GM21423 (cell line): ENCODE data around the gene FGF14.

Experiments used
- ATAC-seq: cut with Tn5 transposase; IDR thresholded peaks from one replicate; pipeline ENCODE4 v1.9.1; 2021; ENCODE audit warnings: mild to moderate bottlenecking, moderate library complexity; ENCODE audit not compliant: unreplicated experiment

FGF14 gene

DNA sequence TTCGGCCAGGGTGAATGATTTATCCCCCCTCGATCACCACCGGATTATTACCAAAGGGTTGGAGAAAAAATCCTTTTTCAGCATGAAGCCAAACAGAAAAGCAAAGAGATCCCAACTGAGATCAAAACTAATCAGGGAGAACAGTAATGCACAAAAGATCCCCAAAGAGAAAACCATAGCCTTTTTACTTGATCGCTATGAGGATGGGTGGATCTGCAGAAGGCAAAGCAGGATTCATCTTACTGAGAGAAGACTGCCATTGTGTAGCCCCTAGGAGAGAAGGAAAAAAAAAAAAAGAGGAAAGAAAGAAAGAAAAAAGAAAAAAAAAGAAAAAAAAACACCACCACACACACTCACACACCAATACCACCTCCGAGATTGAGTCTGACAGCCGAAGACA is at the start of gene FGF14:
TSS of gene FGF14 (minus strand) at position 283 of the 400 bp plus-strand sequence.
- no peak for ATAC-seq

DNA sequence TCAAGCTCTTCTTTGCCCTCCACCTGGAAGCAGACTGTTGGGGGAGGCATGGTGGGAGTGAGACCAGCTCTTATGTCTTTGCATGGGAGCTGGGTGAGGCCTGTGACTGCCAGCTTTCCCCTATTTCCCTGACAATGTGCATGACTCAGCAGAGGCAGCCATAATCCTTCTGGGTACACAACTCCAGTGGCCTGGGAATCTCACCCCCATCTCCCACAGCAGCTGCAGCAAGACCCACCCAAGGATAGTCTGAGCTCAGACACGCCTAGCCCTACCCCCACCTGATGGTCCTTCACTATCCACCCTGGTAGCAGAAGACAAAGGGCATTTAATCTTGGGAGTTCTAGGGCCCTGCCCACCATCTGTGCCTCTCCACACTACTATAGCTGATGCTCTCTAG is 41.4 kb upstream of the FGF14 start:
- ATAC-seq = no peak

DNA sequence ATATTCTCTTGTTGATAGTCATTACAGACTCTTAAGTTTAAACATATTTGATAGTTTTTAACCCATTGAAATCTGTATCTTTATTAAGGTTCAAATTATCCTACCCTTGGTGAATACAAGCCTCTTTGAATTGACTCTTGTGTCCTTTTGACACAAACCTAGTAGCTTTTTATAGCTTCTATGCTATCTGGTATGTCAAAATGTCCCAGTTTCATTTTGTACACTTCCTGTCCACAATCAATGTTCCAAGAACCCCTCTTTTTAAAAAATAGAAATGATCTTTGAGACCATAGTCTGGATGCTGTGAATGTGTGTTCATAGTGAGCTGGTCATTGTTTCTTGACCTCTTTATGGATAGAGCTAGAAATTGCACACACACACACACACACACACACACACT is 39.2 kb upstream of the FGF14 start:
- ATAC-seq = peak; percentile 44

DNA sequence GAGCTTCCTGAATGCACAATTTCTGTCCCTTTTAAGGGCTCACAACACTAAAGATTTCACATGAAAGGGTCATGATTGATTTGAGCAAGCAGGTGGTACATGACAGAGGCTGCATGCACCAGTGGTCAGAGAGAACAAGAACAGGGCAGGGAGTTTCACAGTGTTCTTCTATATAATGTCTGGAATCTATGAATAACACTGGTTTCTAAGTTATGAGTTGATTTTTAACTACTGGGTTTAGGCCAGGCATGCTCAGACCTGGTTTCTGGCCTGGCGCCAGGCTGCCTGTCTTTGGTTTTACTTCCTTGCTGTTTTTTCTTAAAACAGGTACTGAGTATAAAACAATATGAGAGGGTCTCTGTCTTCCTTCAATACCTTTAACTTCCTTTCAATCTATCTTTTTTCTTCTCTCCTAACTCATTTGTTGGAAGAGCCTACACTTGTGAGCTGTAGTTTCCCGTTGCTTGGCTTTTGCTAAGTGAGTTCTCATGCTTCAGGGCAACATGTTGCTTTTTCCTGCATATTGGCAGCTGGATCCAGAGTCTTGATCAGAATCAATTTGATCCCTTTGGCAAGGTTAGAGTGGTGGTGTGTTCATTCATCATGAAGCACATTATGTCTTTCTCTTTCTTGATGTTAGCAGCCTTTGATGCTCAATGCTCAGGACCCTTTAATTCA is 38.5 kb upstream of the FGF14 start:
- peak; percentile 50 for ATAC-seq

DNA sequence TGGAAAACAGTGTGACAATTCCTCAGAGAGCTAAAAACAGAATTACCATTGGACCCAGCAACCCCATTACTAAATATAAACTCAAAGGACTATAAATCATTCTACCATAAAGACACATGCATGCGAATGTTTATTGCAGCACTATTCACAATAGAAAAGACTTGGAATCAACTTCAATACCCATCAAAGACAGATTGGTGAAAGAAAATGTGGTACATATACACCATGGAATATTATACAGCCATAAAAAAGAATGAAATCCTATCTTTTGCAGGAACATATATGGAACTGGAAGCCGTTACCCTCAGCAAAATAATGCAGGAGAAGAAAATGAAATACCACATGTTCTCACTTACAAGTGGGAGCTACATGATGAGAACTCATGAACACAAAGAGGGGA is 20.8 kb upstream of the FGF14 start:
- no peak for ATAC-seq

DNA sequence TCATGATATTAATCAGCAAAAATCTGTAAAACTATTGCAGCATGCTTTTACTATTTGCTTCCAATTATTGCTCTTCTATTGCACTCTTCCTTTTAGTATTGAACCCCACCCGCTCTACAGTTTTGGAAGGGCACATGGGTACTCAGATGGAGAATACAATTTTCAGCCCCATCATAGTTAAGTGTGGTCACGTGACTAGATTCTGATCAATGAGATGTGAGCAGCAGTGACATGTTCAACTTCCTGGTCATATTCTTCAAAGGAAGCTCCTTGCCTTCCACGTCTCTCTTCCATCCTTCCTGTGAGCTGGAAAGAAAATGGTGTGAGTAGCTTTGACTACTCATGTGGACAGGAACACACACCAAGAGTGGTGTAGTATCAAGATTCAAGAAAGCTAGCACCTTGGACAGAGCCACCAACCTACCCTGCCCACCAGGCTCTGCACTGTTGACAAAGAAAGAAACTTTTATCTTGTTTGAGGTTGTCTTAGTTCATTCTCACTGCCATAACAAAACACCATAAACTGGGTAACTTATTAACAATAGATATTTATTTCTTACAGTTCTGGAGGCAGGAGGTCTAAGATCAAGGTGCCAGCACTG is 3.8 kb upstream of the FGF14 start:
- ATAC-seq = no peak

DNA sequence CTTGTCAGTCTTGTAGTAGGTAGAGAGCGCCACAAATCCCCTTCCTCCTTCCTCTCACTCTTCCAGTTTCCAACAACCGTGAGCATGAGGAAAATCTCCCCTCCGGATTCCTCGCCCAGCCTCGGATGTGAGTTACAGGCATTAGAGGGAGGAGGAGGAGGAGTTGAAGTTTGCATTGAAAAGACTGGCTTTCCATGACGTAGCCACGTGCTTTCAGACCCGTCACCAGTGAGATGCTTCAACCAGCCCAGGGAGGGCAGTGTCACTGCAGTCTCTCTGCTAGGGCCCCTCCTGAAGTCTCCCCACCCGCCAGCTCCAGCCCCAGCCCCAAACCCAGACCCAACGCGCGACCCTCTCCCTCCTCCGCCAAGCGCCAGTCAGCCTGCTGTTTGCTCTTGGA is 442 bp upstream of the FGF14 start:
- peak; percentile 37 for ATAC-seq

DNA sequence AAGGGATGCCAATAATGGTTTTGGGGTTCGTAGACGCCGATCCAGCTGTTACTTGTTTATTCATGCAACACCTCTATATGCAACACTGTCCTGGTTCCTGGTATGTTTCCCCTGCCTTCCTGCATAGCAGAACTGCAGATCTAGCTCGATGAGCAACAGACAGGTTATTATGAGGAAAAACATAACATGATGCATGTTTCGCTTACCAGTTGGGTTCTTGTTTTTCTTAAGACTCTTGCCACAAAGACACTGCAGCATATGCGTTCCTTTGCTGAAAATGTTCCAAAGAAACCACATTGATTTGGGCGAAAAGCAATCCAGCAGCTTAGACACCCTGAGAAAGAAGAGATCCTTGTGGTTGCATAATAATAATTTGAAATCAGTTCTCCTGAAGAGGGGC is 583 bp downstream of the FGF14 start:
- no peak for ATAC-seq

DNA sequence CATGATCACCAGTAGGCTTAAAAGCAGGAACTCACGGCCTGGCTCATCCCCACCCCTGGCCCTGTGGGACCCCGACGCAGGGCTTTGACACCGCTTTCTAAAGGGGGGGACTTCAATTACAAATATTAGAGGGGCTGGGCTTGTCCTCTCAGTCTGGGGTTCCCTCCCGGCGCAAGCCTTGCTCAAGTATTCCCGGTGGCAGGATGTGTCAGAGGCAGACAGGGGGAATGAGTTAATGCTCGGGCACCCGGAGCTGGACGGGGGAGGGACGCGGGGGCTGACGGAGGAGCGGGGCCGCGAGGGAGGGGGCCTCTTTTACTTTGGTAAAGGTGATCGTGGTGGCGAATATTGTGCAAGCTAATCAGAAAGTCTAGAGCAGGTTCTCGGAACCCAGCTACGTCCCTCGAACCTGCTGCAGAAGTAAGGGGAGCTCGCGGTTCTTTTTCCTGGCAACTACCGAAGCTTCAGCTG is 1.1 kb downstream of the FGF14 start:
- no peak for ATAC-seq

DNA sequence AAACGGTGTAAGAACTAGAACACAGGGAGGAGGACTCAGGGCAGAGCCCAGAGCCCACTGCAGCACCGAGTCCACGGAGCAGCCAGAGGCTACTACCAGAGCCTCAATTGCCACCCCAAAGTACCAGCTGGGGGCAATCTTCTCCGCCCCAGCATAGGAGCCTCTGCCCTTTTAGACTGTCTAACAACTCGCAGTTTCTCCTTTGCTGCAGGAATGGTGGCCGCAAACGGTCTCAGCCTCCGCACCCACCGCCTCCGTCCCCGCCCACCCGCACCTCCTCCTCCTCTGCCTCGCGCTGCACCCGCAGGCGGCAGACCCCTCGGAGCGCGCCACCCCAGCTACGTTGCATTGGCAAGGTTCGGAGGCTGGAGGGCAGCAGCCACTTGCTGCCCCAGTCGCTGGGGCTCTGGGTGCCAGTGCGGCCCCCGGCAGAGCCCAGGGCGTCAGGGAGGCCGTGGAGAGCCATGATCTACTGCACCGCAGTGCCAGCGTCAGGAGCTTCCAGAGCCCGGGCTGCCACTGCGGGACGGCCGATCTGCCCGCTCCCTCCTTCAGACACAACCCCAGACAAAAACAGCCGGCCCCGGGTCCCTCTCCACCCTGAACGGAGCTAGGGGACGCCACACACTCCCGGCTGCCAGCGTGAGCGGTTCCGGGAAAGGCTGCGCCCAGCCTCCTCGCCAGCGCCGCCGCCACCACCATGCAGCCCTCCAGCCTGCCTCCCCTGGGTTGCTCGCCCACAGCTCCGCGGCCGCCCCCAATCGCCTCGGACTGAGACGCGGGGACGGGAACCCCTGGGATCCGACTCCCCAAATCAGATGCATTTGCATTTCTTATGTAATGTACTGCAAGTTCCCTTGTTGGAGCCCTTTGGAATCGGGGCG is 1.8 kb downstream of the FGF14 start:
- ATAC-seq = no peak

DNA sequence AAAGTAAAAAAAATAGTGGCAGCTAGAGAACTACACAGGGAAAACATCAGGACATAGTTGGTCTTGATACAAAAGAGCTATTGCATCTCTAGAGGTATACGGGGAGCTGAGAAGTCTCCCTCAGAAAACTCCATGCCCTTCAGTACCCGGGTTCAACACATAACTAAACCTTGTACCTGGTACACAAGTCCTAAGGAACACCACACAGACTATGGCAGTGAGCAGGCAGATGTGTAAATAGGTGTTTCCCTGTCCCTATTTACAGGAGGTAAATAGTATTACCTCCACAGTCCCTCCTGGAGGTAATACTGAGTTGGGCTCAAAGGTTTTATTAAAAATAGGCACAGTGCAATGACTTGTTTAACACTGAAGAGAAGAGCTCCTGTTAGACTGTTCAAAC is 5.9 kb downstream of the FGF14 start:
- ATAC-seq = no peak

DNA sequence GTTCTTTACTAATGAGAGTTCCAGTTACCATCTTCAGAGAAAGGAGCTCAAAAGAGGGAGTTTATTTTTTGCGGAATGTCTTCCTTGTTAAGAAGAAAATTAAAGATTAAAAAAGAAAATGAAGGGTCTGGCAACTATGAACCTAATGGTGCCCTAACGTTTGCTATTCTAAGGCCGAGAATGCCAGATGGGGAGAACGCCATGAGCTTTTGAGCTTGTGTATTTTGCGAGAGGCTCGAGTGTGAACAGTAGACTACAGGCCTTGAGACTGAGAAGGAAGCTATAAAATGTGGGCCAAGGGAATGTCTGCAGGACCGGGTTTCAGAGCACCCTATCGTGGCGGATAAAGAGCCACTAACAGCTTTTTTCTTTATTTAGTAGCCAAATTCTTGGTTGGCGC is 6.7 kb downstream of the FGF14 start:
- ATAC-seq = no peak

DNA sequence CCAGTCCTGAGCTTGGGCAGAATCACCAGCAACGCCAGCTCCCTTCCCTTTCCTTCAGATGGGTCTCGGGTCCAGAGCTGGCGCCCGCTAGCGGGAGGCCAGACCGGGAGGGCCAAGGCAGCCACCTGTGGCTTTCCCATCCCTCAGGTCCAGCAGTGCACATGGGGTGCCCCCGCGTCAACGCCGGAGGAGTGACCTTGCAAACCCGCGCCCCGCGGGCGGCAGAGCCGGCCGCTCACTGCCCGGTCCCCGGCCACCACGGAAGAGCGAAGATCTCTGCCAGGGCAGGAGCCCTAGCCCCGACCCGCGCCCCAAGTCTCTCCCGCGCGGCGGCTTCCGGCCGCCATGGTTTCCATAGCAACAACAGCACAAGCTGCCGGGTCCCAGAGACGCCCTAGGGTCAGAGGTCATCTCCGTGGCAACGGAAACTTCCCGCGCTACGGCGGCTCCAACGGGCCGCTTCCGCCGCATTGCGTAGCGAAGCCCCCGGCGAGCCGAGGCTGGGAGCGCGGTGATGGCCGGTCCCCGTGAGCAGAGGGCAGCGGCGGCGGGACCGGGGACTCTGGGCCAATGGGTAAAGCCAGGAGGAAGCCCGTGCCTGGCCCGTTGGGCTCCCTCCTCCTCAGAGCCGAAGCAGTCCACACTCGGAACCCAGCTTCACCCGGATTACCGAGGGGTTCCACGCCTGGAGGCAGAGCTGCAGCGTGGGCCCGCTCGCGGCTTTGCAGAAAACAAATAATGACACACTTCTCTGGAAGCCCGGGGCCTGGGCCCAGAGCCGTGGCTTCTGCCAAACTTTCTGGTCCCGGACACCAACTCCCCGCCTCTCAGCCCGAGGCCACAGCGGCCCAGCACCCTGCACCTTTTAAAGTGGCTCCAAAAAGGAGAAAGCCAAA is 7.4 kb downstream of the FGF14 start:
- ATAC-seq = peak; percentile 98

DNA sequence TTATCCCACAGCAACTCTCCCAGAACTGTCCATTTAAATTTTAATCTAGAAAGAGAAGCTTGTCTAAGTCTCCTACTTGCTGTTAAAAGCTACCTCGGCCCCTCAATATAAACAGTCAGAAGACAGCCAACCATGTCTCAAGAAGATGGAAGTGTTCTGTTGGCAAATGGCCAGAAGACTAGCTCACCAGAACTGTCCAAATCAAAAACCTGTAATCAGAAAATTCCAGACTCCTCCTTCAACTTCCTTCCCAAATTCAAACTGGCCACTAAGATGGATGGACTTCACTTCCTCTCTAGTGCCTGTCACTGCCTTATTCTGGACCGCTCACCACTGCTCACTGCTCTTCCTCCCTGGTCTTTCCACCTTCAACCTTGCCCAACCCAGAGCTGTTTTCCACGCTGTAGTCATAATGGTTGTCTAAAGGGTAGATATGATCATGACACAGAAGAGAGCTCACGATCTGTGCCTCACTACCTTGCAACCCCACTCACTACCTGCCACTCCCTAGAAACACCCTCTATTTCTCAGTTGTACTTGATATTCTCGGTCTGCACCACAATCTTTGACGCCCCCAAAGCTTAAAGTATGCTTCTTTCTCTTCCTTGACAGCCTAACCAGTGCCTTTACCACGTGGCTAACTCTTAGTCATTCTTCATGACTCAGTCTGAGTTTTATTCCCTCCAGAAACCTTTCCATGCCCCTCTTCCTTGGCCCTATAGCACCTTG is 9.2 kb downstream of the FGF14 start:
- no peak for ATAC-seq

DNA sequence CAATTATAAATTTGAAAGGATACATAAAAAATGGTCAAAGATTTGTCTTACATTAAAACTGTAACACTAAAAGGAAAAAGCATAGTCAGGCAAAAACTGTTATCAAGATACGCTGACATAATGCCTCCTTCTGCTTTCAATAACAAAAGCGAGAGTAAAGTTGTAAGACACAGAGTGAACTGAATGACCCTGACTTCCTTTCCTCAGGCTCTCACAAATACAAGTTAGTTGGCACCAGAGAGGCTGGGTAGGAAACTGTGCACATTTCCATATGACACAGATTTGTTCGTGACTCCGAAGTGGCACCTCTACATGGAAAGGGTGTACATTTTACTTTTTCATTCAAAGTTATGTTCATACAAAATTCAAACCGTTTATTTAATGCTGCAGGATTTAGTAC is 15.4 kb downstream of the FGF14 start:
- ATAC-seq = no peak

DNA sequence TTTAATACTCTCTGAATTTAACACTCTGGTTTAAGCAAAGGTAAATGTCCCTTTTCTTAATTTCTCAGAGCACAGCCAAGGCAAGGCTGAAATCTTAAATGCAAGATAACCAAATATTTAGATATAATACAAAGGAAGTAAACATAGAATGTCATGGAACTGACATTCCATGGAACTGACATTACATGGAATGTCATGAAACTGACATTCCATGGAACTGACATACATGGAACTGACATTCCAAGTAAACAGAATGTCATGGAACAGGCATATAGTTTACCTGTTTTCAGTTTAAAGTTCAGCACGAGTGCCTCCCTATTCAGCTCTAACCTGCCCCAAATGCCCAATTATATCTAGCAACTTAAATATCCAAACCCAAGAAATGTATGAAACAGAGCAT is 21.8 kb downstream of the FGF14 start:
- ATAC-seq = no peak

DNA sequence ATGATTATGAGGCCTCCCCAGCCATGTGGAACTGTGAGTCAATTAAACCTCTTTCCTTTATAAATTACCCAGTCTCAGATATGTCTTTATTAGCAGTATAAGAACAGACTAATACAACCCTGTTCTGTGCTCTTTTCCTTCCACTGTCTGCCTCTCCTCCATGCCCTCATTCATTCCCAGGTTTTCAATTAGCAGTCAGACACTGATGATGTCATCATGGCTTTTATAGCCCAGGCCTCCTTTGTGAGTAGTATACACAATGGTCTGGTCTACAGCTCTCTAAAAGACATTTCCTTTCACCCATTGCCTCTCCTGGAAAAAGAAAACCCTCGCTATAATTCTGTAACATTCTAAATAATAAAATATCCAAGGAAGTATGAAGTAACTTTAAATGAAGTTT is 25.5 kb downstream of the FGF14 start:
- ATAC-seq = no peak

DNA sequence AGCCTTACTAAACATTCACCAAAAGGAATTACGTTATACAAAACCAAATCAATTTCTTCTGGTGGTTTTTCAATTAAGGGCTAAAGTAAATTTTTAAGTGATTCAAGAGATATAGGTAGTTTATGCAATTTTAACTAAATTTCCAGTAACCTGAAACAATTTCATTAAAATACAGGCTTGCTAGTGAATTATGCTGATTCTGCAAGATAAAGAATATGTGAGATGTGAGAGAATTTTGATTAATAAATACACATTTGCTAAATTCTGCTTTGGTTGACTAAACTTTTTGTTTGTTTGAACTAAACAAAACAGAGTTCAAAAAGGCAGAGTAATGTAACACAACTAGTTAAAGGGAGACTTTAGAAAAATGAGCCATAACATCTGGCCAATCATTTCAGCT is 27.1 kb downstream of the FGF14 start:
- ATAC-seq = no peak

DNA sequence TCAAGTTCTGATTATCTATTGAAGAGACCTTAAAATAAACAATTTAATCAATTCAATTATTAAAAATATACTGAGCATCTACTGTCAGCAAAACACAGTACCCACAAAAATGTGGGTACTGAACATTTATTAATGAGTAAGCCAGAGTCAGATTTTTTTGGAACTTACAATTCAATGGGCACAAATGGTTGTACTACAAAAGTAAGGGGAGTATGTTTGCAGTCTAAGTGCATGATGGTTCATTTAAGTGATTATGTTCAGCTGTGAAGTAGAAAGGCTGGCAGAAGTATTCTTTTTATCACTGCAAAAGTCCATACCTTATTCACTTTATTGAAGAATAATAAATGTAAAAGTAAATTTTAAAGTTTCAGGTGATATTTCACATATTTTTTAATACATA is 27.6 kb downstream of the FGF14 start:
- ATAC-seq = no peak

DNA sequence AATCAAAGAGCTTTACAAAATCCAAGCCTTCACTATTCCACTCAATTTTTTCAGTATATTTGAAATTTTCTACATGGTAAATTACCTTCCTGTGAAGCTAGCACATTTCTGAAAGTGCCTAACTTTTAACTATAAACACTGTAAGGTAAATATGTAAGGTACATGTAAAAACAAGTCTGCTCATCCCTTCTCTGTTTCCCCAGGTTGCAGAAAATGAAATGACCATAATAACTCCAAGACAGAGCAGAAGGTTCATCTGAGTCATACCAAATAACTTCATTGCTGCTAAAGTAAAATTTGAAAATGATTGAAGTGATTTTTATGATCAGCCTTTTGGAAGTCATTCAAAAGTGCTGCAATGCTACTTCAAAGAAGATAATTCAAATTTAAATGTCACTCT is 28.6 kb downstream of the FGF14 start:
- no peak for ATAC-seq
